IMR-90 (cell line): Measurements from ENCODE around the gene FUT9. TPM values are rescaled to one million over a fixed set of nuclear protein-coding genes. Genes with fewer than 3 reads are reported as not detected.

ENCODE experiments used
- ATAC-seq: fragments of 200-7000 bp; cut with Tn5 transposase; 2 replicates; pipeline ENCODE4 v1.9.1; 2020; ENCODE audit warnings: low read depth, mild to moderate bottlenecking, moderate library complexity
- BruUV-seq: library from RNA; stranded (reverse); fragments of 400-500 nt; replicated peaks from 2 replicates; lab custom pipeline; 2021; lab: Mats Ljungman, UMichigan
- CTCF ChIA-PET: fragments of 300-600 bp; formaldehyde crosslinking; extraction: SDS; loops from one replicate; lab custom pipeline; 2021; ENCODE audit warnings: antibody characterized with exemption; lab: Yijun Ruan, JAX
- POLR2A ChIA-PET: fragments of 300-600 bp; sonication (Branson Sonifier 250); formaldehyde crosslinking; loops from one replicate; lab custom pipeline; 2022; ENCODE audit warnings: antibody characterized with exemption; ENCODE audit not compliant: unreplicated experiment; lab: Charles Lee
- DNase-seq: peaks from one replicate; pipeline ENCODE4 v3.0.0; 2013
- H2AFZ ChIP-seq: replicated peaks from 2 replicates; pipeline ENCODE3; 2013; ENCODE audit warnings: low read length, mild to moderate bottlenecking; ENCODE audit not compliant: poor library complexity
- H2AK5ac ChIP-seq: 2 replicates; pipeline ENCODE4 v1.6.1; 2013; ENCODE audit warnings: low read depth, low read length, inconsistent platforms
- H2AK9ac ChIP-seq: replicated peaks from 2 replicates; pipeline ENCODE3; 2013; ENCODE audit warnings: mild to moderate bottlenecking, low read depth, low read length, moderate library complexity; ENCODE audit not compliant: poor library complexity
- H2BK120ac ChIP-seq: 2 replicates; pipeline ENCODE4 v1.6.1; 2013; ENCODE audit warnings: low read depth, low read length, inconsistent platforms
- H2BK15ac ChIP-seq: 3 replicates; pipeline ENCODE4 v1.6.1; 2013; ENCODE audit warnings: low read depth, low read length, inconsistent platforms
- H2BK20ac ChIP-seq: 2 replicates; pipeline ENCODE4 v1.6.1; 2013; ENCODE audit warnings: low read depth, mild to moderate bottlenecking, inconsistent platforms, low read length, moderate library complexity
- H2BK5ac ChIP-seq: 2 replicates; pipeline ENCODE4 v1.6.1; 2013; ENCODE audit warnings: mild to moderate bottlenecking, low read depth, low read length, inconsistent platforms; ENCODE audit not compliant: poor library complexity, severe bottlenecking
- H3K14ac ChIP-seq: replicated peaks from 2 replicates; pipeline ENCODE4 v1.6.1; 2013; ENCODE audit warnings: low read depth, low read length, inconsistent platforms
- H3K18ac ChIP-seq: 2 replicates; pipeline ENCODE4 v1.6.1; 2013; ENCODE audit warnings: low read depth, low read length, control low read depth
- H3K23ac ChIP-seq: 2 replicates; pipeline ENCODE4 v1.6.1; 2013; ENCODE audit warnings: low read depth, low read length, inconsistent platforms
- H3K27ac ChIP-seq: 2 replicates; pipeline ENCODE4 v1.5.1; 2013; ENCODE audit warnings: mild to moderate bottlenecking, control low read depth, low read length; ENCODE audit not compliant: insufficient read depth
- H3K27me3 ChIP-seq: 2 replicates; pipeline ENCODE4 v1.6.1; 2013; ENCODE audit warnings: low read length; ENCODE audit not compliant: control insufficient read depth, insufficient read depth
- H3K36me3 ChIP-seq: 2 replicates; pipeline ENCODE4 v1.6.1; 2013; ENCODE audit warnings: low read length, mixed read lengths; ENCODE audit not compliant: control insufficient read depth, insufficient read depth
- H3K4ac ChIP-seq: 2 replicates; pipeline ENCODE4 v1.6.1; 2013; ENCODE audit warnings: low read depth, low read length, inconsistent platforms
- H3K4me1 ChIP-seq: 2 replicates; pipeline ENCODE4 v1.6.1; 2013; ENCODE audit warnings: low read length, mixed read lengths; ENCODE audit not compliant: control insufficient read depth, insufficient read depth
- H3K4me2 ChIP-seq: 2 replicates; pipeline ENCODE4 v1.6.1; 2013; ENCODE audit warnings: low read depth, mild to moderate bottlenecking, control low read depth, low read length, moderate library complexity
- H3K4me3 ChIP-seq: 2 replicates; pipeline ENCODE4 v1.5.1; 2013; ENCODE audit warnings: low read depth, mild to moderate bottlenecking, control low read depth, low read length, moderate library complexity; ENCODE audit not compliant: insufficient read depth
- H3K56ac ChIP-seq: 2 replicates; pipeline ENCODE4 v1.6.1; 2013; ENCODE audit warnings: low read length, inconsistent platforms; ENCODE audit not compliant: insufficient read depth; ENCODE audit errors: extremely low read depth
- H3K79me1 ChIP-seq, 2 experiments: 2 replicates each; pipeline ENCODE4 v1.6.1; 2013; ENCODE audit warnings: low read length in 2 of 2, inconsistent platforms in 1 of 2, low read depth in 1 of 2
- H3K9ac ChIP-seq: 2 replicates; pipeline ENCODE4 v1.6.1; 2013; ENCODE audit warnings: low read depth, low read length, control low read depth
- H3K9me1 ChIP-seq: 2 replicates; pipeline ENCODE4 v1.6.1; 2013; ENCODE audit warnings: low read length, inconsistent platforms; ENCODE audit not compliant: insufficient read depth
- H3K9me3 ChIP-seq: 2 replicates; pipeline ENCODE4 v1.6.1; 2013; ENCODE audit warnings: low read length; ENCODE audit not compliant: control insufficient read depth, insufficient read depth
- H4K20me1 ChIP-seq: 2 replicates; pipeline ENCODE4 v1.6.1; 2013; ENCODE audit warnings: low read length, inconsistent platforms; ENCODE audit not compliant: insufficient read depth
- H4K5ac ChIP-seq: 2 replicates; pipeline ENCODE4 v1.6.1; 2013; ENCODE audit warnings: mild to moderate bottlenecking, low read depth, low read length, control low read depth
- H4K8ac ChIP-seq, 2 experiments: 2 replicates each; pipeline ENCODE4 v1.6.1; 2013; ENCODE audit warnings: low read depth in 2 of 2, low read length in 2 of 2, control low read depth in 1 of 2, inconsistent platforms in 1 of 2
- H4K91ac ChIP-seq: 2 replicates; pipeline ENCODE4 v1.6.1; 2013; ENCODE audit warnings: low read depth, low read length, inconsistent platforms; ENCODE audit not compliant: insufficient read depth
- BHLHE40 ChIP-seq: fragments of 150-350 bp; IDR thresholded peaks from 2 replicates; pipeline ENCODE4 v1.6.1; 2016; ENCODE audit warnings: mild to moderate bottlenecking, low read depth, low read length
- CEBPB ChIP-seq: IDR thresholded peaks from 2 replicates; pipeline ENCODE4 v1.6.1; 2012; ENCODE audit warnings: low read depth, low read length, improper control_type of control experiment
- CHD1 ChIP-seq: IDR thresholded peaks from 2 replicates; pipeline ENCODE4 v1.6.1; 2012; ENCODE audit warnings: low read depth, low read length, improper control_type of control experiment
- ELK1 ChIP-seq: fragments of 150-350 bp; IDR thresholded peaks from 2 replicates; pipeline ENCODE4 v1.6.1; 2016; ENCODE audit warnings: low read depth, mild to moderate bottlenecking, low read length, moderate library complexity, borderline replicate concordance
- FOS ChIP-seq: fragments of 150-350 bp; IDR thresholded peaks from 2 replicates; pipeline ENCODE4 v1.6.1; 2016; ENCODE audit warnings: low read depth, low read length
- MAFK ChIP-seq: IDR thresholded peaks from 2 replicates; pipeline ENCODE4 v1.6.1; 2012; ENCODE audit warnings: low read depth, low read length, improper control_type of control experiment
- MAZ ChIP-seq: IDR thresholded peaks from 2 replicates; pipeline ENCODE4 v1.6.1; 2012; ENCODE audit warnings: low read depth, mild to moderate bottlenecking, low read length, improper control_type of control experiment, moderate library complexity, borderline replicate concordance
- MXI1 ChIP-seq: IDR thresholded peaks from 2 replicates; pipeline ENCODE4 v1.6.1; 2012; ENCODE audit warnings: low read depth, mild to moderate bottlenecking, low read length, moderate library complexity, borderline replicate concordance
- NFE2L2 ChIP-seq: fragments of 150-350 bp; IDR thresholded peaks from 2 replicates; pipeline ENCODE4 v1.6.1; 2016; ENCODE audit warnings: low read depth, mild to moderate bottlenecking, low read length
- POLR2A ChIP-seq: IDR thresholded peaks from 2 replicates; pipeline ENCODE4 v1.6.1; 2012; ENCODE audit warnings: mild to moderate bottlenecking, low read depth, low read length
- RAD21 ChIP-seq: IDR thresholded peaks from 2 replicates; pipeline ENCODE4 v1.6.1; 2012; ENCODE audit warnings: low read length, improper control_type of control experiment
- RCOR1 ChIP-seq: IDR thresholded peaks from 2 replicates; pipeline ENCODE4 v1.6.1; 2012; ENCODE audit warnings: mild to moderate bottlenecking, low read length, improper control_type of control experiment; ENCODE audit not compliant: insufficient replicate concordance
- RFX5 ChIP-seq: IDR thresholded peaks from 2 replicates; pipeline ENCODE4 v1.8.0; 2012; ENCODE audit warnings: low read depth, mild to moderate bottlenecking, low read length, moderate library complexity
- SMC3 ChIP-seq: fragments of 150-350 bp; IDR thresholded peaks from 2 replicates; pipeline ENCODE4 v1.6.1; 2016; ENCODE audit warnings: low read depth, mild to moderate bottlenecking, antibody characterized with exemption, low read length, moderate library complexity
- WGBS, 2 experiments: methylation state at CpG; one replicate each; pipeline versions ENCODE4 v1.1.5 to v1.1.7; 2013; ENCODE audit warnings: missing lambda C conversion rate in 2 of 2; ENCODE audit not compliant: insufficient read length in 1 of 2; ENCODE audit errors: extremely low coverage in 2 of 2; 5-methylcytosine and 5-hydroxymethylcytosine counted together
- dilution Hi-C: fragments of 300-500 bp; cut with HindIII; formaldehyde crosslinking; loops from one replicate; pipeline ENCODE4 v1.14.3; 2018; ENCODE audit warnings: low sequenced_read_pairs; ENCODE audit not compliant: unreplicated experiment
- in situ Hi-C: fragments of 300-500 bp; cut with MboI; formaldehyde crosslinking; loops from 3 replicates; pipeline ENCODE4 v1.14.3; 2019; ENCODE audit warnings: low sequenced_read_pairs, inconsistent platforms, mixed read lengths
- intact Hi-C: fragments of 100-400 bp; cut with micrococcal nuclease; formaldehyde crosslinking; loops from 2 replicates; pipeline ENCODE4 v1.10.0; 2022
- polyA plus RNA-seq, 3 experiments: library from polyadenylated mRNA; depleted of rRNA; stranded (reverse); fragments of >200 nt; gene quantifications; 2 replicates each; pipeline ENCODE4 v1.2.3, GENCODE V29; 2012; ENCODE audit warnings: low replicate concordance in 1 of 3
- total RNA-seq: library from RNA; depleted of rRNA; stranded (reverse); fragments of >200 nt; gene quantifications from 2 replicates; pipeline ENCODE4 v1.2.3, GENCODE V29; 2012
- TF ChIP-seq, protein P1 (sequence below): conservative IDR thresholded peaks from 2 replicates; pipeline ENCODE4 v1.5.1; 2012; ENCODE audit warnings: mild to moderate bottlenecking, low read depth, low read length, improper control_type of control experiment

FUT9 gene
- total and polyA plus RNA-seq, 2 of the 4 experiments (the other 2 are of a cell fraction): under 0.01 TPM; not detected in 1

DNA sequence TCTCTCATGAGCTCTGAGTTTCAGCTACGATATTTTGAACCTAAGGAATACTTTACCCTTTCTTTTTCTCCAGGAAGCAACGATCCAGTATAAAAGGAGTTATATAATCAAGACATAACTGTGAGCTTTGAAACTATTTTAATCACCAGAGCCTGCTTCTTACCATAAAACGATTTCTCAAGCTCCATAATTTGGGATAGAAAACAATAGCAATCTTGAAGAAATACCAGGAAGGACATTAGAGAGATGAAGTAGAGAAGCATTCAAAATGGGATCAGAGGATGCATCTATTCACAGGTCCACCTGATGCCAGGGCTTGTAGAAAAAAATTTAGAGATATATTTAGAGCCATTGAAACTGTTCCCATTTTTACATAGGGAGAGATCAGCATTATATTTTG lies 135.9 kb downstream of the FUT9 start:
- in situ Hi-C loops (no loop called here), dilution Hi-C loops (no loop called here), intact Hi-C loops (no loop called here)
- Histone ChIP-seq H2BK15ac (no peak overlapping the region), H3K79me1 (no peaks in the 10 kb centered on the region), H2AFZ (no peak overlapping the region), H3K9me3 (peaks cover 6% of the 10 kb centered on the region; the same call in 1 of the 2 replicates), H4K20me1 (no peaks in the 10 kb centered on the region), H3K27me3 (no peaks in the 10 kb centered on the region), H4K91ac (no peak overlapping the region), H3K36me3 (no peaks in the 10 kb centered on the region), H3K14ac (no peak overlapping the region), H4K8ac (no peak overlapping the region), H3K27ac (no peak overlapping the region), H2BK20ac (no peak overlapping the region), H3K4me3 (no peak overlapping the region), H3K9me1 (no peaks in the 10 kb centered on the region), H3K23ac (no peak overlapping the region), H2BK5ac (no peak overlapping the region), H2AK9ac (no peak overlapping the region), H3K18ac (no peak overlapping the region), H4K5ac (no peak overlapping the region), H3K4me2 (no peak overlapping the region), H2BK120ac (no peak overlapping the region), H2AK5ac (no peak overlapping the region), H3K9ac (no peak overlapping the region), H3K4me1 (no peaks in the 10 kb centered on the region), H3K4ac (no peak overlapping the region), H3K56ac (no peak overlapping the region)
- WGBS, 2 experiments: no CpG with 5 or more reads among the region's 3 CpGs
- TF ChIP-seq SMC3 (no peak), POLR2A (no peak), MXI1 (no peak), NFE2L2 (no peak), CEBPB (no peak), RAD21 (no peak), FOS (no peak), MAZ (no peak), CHD1 (no peak), RFX5 (no peak), ELK1 (no peak), BHLHE40 (no peak), RCOR1 (no peak), MAFK (no peak)
- TF ChIP-seq, protein P1, sequence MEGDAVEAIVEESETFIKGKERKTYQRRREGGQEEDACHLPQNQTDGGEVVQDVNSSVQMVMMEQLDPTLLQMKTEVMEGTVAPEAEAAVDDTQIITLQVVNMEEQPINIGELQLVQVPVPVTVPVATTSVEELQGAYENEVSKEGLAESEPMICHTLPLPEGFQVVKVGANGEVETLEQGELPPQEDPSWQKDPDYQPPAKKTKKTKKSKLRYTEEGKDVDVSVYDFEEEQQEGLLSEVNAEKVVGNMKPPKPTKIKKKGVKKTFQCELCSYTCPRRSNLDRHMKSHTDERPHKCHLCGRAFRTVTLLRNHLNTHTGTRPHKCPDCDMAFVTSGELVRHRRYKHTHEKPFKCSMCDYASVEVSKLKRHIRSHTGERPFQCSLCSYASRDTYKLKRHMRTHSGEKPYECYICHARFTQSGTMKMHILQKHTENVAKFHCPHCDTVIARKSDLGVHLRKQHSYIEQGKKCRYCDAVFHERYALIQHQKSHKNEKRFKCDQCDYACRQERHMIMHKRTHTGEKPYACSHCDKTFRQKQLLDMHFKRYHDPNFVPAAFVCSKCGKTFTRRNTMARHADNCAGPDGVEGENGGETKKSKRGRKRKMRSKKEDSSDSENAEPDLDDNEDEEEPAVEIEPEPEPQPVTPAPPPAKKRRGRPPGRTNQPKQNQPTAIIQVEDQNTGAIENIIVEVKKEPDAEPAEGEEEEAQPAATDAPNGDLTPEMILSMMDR: no peak
- no peak for DNase-seq
- BruUV-seq: no TSS peak
- ChIA-PET CTCF (no interaction called here), POLR2A (no interaction called here)
- ATAC-seq: no peak
